DOHH2 (cell line): ENCODE results near the gene CALHM1.

Experiments
- H3F3A ChIP-seq: fragments of 200-600 bp; sonication (generic), shearing (Covaris generic); 2 replicates; pipeline ENCODE4 v1.6.0; 2016; ENCODE audit warnings: antibody characterized with exemption, mild to moderate bottlenecking; ENCODE audit not compliant: control insufficient read depth, insufficient read depth
- H3K27ac ChIP-seq: fragments of 200-600 bp; sonication (generic); 2 replicates; pipeline ENCODE4 v1.5.1; 2014; ENCODE audit warnings: low read depth, mild to moderate bottlenecking, low read length, moderate library complexity
- H3K27me3 ChIP-seq: fragments of 200-600 bp; sonication (generic); 2 replicates; pipeline ENCODE4 v1.6.1; 2014; ENCODE audit warnings: mild to moderate bottlenecking, low read length, mixed read lengths; ENCODE audit not compliant: control insufficient read depth
- H3K36me3 ChIP-seq: fragments of 200-600 bp; sonication (generic); 2 replicates; pipeline ENCODE4 v1.6.1; 2014; ENCODE audit warnings: mild to moderate bottlenecking, low read length, moderate library complexity, mixed read lengths; ENCODE audit not compliant: control insufficient read depth
- H3K4me1 ChIP-seq: fragments of 200-600 bp; sonication (generic); 2 replicates; pipeline ENCODE4 v1.6.1; 2014; ENCODE audit warnings: mild to moderate bottlenecking, low read length, mixed read lengths; ENCODE audit not compliant: control insufficient read depth
- H3K4me2 ChIP-seq: fragments of 200-600 bp; sonication (generic); 2 replicates; pipeline ENCODE4 v1.6.0; 2014; ENCODE audit warnings: mild to moderate bottlenecking, low read length, moderate library complexity
- H3K4me3 ChIP-seq: fragments of 200-600 bp; sonication (generic); 2 replicates; pipeline ENCODE4 v1.5.1; 2014; ENCODE audit warnings: mild to moderate bottlenecking, low read length, mixed read lengths
- H3K79me2 ChIP-seq: fragments of 200-600 bp; sonication (generic); 2 replicates; pipeline ENCODE4 v1.6.1; 2014; ENCODE audit warnings: mild to moderate bottlenecking, low read length, mixed read lengths; ENCODE audit not compliant: control insufficient read depth
- H3K9me2 ChIP-seq: fragments of 200-600 bp; sonication (generic); replicated peaks from 2 replicates; pipeline ENCODE4 v1.6.1; 2014; ENCODE audit warnings: mild to moderate bottlenecking, low read length, mixed read lengths; ENCODE audit not compliant: control insufficient read depth
- H3K9me3 ChIP-seq: fragments of 200-600 bp; sonication (generic); 2 replicates; pipeline ENCODE4 v1.6.1; 2014; ENCODE audit warnings: antibody characterized with exemption, low read length, mixed read lengths; ENCODE audit not compliant: control insufficient read depth, insufficient read depth
- H4K20me1 ChIP-seq: fragments of 200-600 bp; sonication (generic); 2 replicates; pipeline ENCODE4 v1.6.0; 2014; ENCODE audit warnings: low read depth, mild to moderate bottlenecking, antibody characterized with exemption, low read length, moderate library complexity; ENCODE audit not compliant: control insufficient read depth, insufficient read depth
- CTCF ChIP-seq: fragments of 200-600 bp; sonication (generic); IDR thresholded peaks from one replicate; pipeline ENCODE4 v1.5.1; 2014; ENCODE audit warnings: antibody characterized with exemption, mild to moderate bottlenecking, low read depth, low read length; ENCODE audit not compliant: poor library complexity, severe bottlenecking
- EZH2phosphoT487 ChIP-seq: fragments of 200-600 bp; sonication (generic); IDR thresholded peaks from 2 replicates; pipeline ENCODE4 v1.6.1; 2017; ENCODE audit warnings: borderline replicate concordance, mild to moderate bottlenecking, antibody characterized with exemption, low read length, moderate library complexity, mixed read lengths

CALHM1 gene

DNA sequence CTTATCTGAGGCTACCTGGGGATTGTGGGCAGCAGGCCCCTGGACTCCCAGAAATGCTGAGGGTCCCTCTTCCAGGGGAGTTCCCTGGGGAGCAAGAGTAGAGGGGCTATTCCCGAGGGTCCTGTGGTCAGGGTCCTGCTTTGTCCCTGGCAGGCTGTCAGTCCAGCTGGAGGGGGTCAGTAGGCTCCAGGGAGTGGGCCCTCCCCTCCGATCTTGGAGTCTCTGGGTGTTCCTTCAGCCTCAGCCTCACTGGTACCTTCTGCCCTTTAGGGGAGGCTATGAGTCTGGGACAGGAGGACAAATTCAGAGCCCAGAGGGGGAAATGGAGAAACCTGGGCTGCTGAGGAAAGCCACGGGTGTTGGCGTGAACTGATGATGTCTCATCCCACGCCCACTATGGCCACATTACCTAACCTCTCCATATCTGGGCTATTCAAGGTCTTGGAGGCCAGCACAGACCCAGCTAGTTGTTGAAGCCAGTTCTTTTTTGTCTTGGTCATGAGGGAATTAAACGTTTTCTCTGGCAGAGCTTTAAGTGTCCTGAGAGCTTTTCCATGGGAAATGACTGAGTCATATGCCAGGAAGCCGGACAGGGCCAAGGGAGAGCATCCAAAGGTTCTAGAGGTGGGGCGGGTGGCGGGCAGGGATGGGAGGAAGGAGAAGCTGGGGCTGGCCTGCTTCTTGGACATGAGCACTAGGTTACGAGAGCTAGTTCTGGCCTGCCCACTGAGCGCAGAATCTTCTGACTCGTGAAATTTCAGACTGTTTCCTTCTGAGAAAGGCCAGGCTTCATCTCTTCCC, 12.7 kb downstream of the CALHM1 start:
- Histone ChIP-seq H3K4me2 (no peak overlapping the region), H3K36me3 (peaks cover 83% of the 10 kb centered on the region), H3K9me2 (no peaks in the 10 kb centered on the region), H3F3A (no peaks in the 10 kb centered on the region), H3K79me2 (no peaks in the 10 kb centered on the region), H4K20me1 (no peaks in the 10 kb centered on the region), H3K9me3 (no peaks in the 10 kb centered on the region), H3K4me1 (no peaks in the 10 kb centered on the region), H3K27ac (no peak overlapping the region), H3K27me3 (no peaks in the 10 kb centered on the region), H3K4me3 (no peak overlapping the region)
- TF ChIP-seq EZH2phosphoT487 (no peak), CTCF (no peak)

GRCh38 chr10:103445366-103445765, 13.3 kb downstream of the CALHM1 start:
- peaks cover 85% of the 10 kb centered on the region for H3K36me3 ChIP-seq
- no peak overlapping the region for H3K4me2 ChIP-seq
- H3K27ac ChIP-seq = no peak overlapping the region
- H3K27me3 ChIP-seq = no peaks in the 10 kb centered on the region
- H3K79me2 ChIP-seq = no peaks in the 10 kb centered on the region
- H3K9me2 ChIP-seq = no peaks in the 10 kb centered on the region
- H3K4me1 ChIP-seq = no peaks in the 10 kb centered on the region
- H4K20me1 ChIP-seq = no peaks in the 10 kb centered on the region
- no peak for TF ChIP-seq EZH2phosphoT487
- TF ChIP-seq CTCF = no peak
- no peaks in the 10 kb centered on the region for H3F3A ChIP-seq
- H3K4me3 ChIP-seq = no peak overlapping the region
- H3K9me3 ChIP-seq = no peaks in the 10 kb centered on the region

DNA sequence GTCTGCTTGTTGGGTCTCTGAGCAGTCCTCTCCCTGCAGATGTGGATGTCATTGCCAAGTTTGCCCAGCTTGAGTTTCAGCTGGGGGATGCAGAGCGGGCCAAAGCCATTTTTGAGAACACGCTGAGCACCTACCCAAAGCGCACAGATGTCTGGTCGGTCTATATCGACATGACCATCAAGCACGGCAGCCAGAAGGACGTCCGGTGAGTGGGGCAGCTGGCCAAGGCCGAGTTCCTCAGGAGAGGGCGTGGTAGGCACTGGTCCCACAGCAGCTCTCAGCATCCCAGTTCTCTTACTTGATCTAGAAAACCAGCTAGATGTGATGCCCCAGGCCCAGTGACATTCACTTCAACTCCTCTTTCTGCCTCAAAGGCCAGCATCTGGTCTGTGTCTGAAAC, 14.2 kb downstream of the CALHM1 start:
- Histone ChIP-seq H3F3A (no peaks in the 10 kb centered on the region), H3K27ac (no peak overlapping the region), H3K79me2 (no peaks in the 10 kb centered on the region), H4K20me1 (no peaks in the 10 kb centered on the region), H3K4me1 (no peaks in the 10 kb centered on the region), H3K9me3 (no peaks in the 10 kb centered on the region), H3K9me2 (no peaks in the 10 kb centered on the region), H3K4me2 (no peak overlapping the region), H3K36me3 (peaks cover 93% of the 10 kb centered on the region), H3K4me3 (no peak overlapping the region), H3K27me3 (no peaks in the 10 kb centered on the region)
- TF ChIP-seq EZH2phosphoT487 = no peak

DNA sequence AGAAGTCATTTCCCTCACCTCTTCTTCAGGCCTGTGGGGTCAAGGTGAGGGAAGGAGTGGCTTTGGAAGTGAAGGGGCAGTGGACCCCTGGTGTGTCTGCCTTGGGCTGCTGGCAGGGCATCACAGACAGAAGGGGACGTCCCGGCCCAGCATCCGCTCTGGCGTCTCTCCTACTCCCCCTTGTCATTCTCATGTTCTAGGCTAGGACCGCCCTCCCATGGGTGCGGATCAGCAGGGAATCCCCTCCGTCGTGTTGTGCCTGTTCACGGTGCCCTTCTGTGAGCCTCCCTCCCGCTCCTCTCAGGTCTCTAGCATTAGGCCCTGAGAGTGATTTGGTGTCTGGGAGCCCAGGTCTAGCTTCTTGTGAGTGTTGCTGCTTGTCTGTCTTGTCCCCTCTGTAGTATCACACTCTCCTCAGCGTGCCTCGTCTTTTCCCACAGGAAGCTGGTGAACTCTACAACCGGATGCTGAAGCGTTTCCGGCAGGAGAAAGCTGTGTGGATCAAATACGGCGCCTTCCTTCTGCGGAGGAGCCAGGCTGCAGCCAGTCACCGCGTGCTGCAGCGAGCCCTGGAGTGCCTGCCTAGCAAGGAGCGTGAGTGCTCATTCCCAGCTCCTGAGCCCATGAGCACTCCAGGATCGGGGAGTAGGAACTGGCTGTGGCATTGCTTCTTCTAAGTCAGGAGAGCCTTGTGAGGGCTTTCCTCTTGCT, 15.1 kb downstream of the CALHM1 start:
- H3K4me3 ChIP-seq = no peak overlapping the region
- no peaks in the 10 kb centered on the region for H3F3A ChIP-seq
- no peaks in the 10 kb centered on the region for H3K9me2 ChIP-seq
- no peaks in the 10 kb centered on the region for H3K27me3 ChIP-seq
- no peaks in the 10 kb centered on the region for H3K9me3 ChIP-seq
- H3K4me2 ChIP-seq = no peak overlapping the region
- no peaks in the 10 kb centered on the region for H4K20me1 ChIP-seq
- no peaks in the 10 kb centered on the region for H3K4me1 ChIP-seq
- H3K27ac ChIP-seq = no peak overlapping the region
- no peaks in the 10 kb centered on the region for H3K79me2 ChIP-seq
- TF ChIP-seq EZH2phosphoT487 = no peak
- TF ChIP-seq CTCF = no peak
- peaks cover 92% of the 10 kb centered on the region for H3K36me3 ChIP-seq
